Measurements from ENCODE around the gene ARMC8. TPM values are rescaled to one million over a fixed set of nuclear protein-coding genes. Genes with fewer than 3 reads are reported as not detected.
"Not testable (repeated sequence)": the region's sequence is repeated elsewhere in the genome, so short reads cannot be mapped to it uniquely, and the experiment has no call there.

The ARMC8 gene
- total RNA-seq, result 10 to 100 TPM; 42.2 to 49.9 TPM

GRCh38 chr3:138187296-138188012, at the start of gene ARMC8:
ARMC8 (plus strand) TSS chr3:138187301; CDS start chr3:138187555, 254 bp downstream.
- CTCF ChIA-PET, result no interaction called here
- POLR2A ChIA-PET, result interaction anchor here (0.6 to 2.4 kb wide), 2 partner anchors 13 to 769 kb away, joined by 6 to 13 read pairs; partner anchors contain the start of gene DBR1

GRCh38 chr3:138137861-138138260, 49.2 kb upstream of the ARMC8 start:
- CTCF ChIA-PET, result no interaction called here
- POLR2A ChIA-PET, result no interaction called here

- ChIA-PET POLR2A (no interaction called here), CTCF (no interaction called here)
Observed at GRCh38 chr3:138139691-138140090, 47.4 kb upstream of the ARMC8 start.

GRCh38 chr3:138140940-138141339, 46.2 kb upstream of the ARMC8 start:
- ChIA-PET CTCF (no interaction called here), POLR2A (no interaction called here)

GRCh38 chr3:138142181-138142580, 44.9 kb upstream of the ARMC8 start:
- CTCF ChIA-PET, POLR2A ChIA-PET: not testable (repeated sequence)

GRCh38 chr3:138148503-138148902, 38.6 kb upstream of the ARMC8 start:
- ChIA-PET CTCF (no interaction called here), POLR2A (no interaction called here)

- ChIA-PET POLR2A (no interaction called here), CTCF (no interaction called here)
Observed at GRCh38 chr3:138154534-138154933, 32.6 kb upstream of the ARMC8 start.

- CTCF ChIA-PET, result no interaction called here
- POLR2A ChIA-PET, result no interaction called here
Observed at GRCh38 chr3:138157743-138158142, 29.4 kb upstream of the ARMC8 start.

GRCh38 chr3:138165061-138165460, 22.0 kb upstream of the ARMC8 start:
- POLR2A ChIA-PET, result no interaction called here
- CTCF ChIA-PET, result interaction anchor here (0.7 kb wide), 1 partner anchor 339 kb away, joined by 3 read pairs; no protein-coding TSS in a partner anchor

GRCh38 chr3:138172625-138173024, 14.5 kb upstream of the ARMC8 start:
- ChIA-PET POLR2A (interaction anchor here (0.5 kb wide), 1 partner anchor 59 kb away, joined by 13 read pairs; no protein-coding TSS in a partner anchor), CTCF (interaction anchor here (1.6 kb wide), 1 partner anchor 18 kb away, joined by 4 read pairs; no protein-coding TSS in a partner anchor)

GRCh38 chr3:138173769-138174420, 13.2 kb upstream of the ARMC8 start:
- CTCF ChIA-PET, result interaction anchor here (0.6 to 1.6 kb wide), 2 partner anchors 17 to 67 kb away, joined by 4 read pairs; no protein-coding TSS in a partner anchor
- POLR2A ChIA-PET, result interaction anchor here (0.7 to 2.5 kb wide), 3 partner anchors 13 to 1312 kb away, joined by 3 to 13 read pairs (median 4); partner anchors contain the start of genes ARMC8 and NCK1

- CTCF ChIA-PET, result no interaction called here
- POLR2A ChIA-PET, result interaction anchor here (1.0 to 2.5 kb wide), 2 partner anchors 13 to 59 kb away, joined by 4 to 13 read pairs; partner anchors contain the start of gene ARMC8
Observed at GRCh38 chr3:138174421-138175131, 12.5 kb upstream of the ARMC8 start, which contains the start of gene DBR1. DBR1 (minus strand) TSS chr3:138174921; CDS start chr3:138174795, 126 bp downstream.

GRCh38 chr3:138180375-138181029, 6.6 kb upstream of the ARMC8 start:
- ChIA-PET POLR2A (no interaction called here), CTCF (no interaction called here)

- POLR2A ChIA-PET, result no interaction called here
- CTCF ChIA-PET, result interaction anchor here (0.6 kb wide), 1 partner anchor 514 kb away, joined by 4 read pairs; no protein-coding TSS in a partner anchor
Observed at GRCh38 chr3:138184994-138185393, 2.1 kb upstream of the ARMC8 start.

- ChIA-PET CTCF (no interaction called here), POLR2A (interaction anchor here (2.4 kb wide), 1 partner anchor 12 kb away, joined by 13 read pairs; the partner anchor contains the start of gene DBR1)
Observed at GRCh38 chr3:138186221-138186620, 880 bp upstream of the ARMC8 start.

- CTCF ChIA-PET, result no interaction called here
- POLR2A ChIA-PET, result interaction anchor here (0.6 to 2.4 kb wide), 2 partner anchors 13 to 770 kb away, joined by 6 to 13 read pairs; partner anchors contain the start of gene DBR1
Observed at GRCh38 chr3:138186803-138187295, 252 bp upstream of the ARMC8 start.

- ChIA-PET POLR2A (interaction anchor here (2.4 kb wide), 1 partner anchor 14 kb away, joined by 13 read pairs; the partner anchor contains the start of gene DBR1), CTCF (no interaction called here)
Observed at GRCh38 chr3:138188013-138188730, 1.1 kb downstream of the ARMC8 start.

- CTCF ChIA-PET, result no interaction called here
- POLR2A ChIA-PET, result interaction anchor here (0.7 kb wide), 2 partner anchors 12 to 239 kb away, joined by 3 to 9 read pairs; partner anchors contain the start of gene ESYT3
Observed at GRCh38 chr3:138195481-138195880, 8.4 kb downstream of the ARMC8 start.

- POLR2A ChIA-PET, result no interaction called here
- CTCF ChIA-PET, result no interaction called here
Observed at GRCh38 chr3:138196023-138196422, 8.9 kb downstream of the ARMC8 start.

Data from activated CD8-positive, alpha-beta memory T cell treated with anti-CD3 and anti-CD28 coated beads for 36 hours (primary cell).